Mesendoderm (in vitro differentiated cells): Measurements from ENCODE around the gene MATR3.
A peak's percentile ranks its signal among the peaks of the same experiment; 100 is the strongest.

Source experiments
- DNase-seq: peaks from one replicate; pipeline ENCODE4 v3.0.0; 2013
- H2AK5ac ChIP-seq: 2 replicates; pipeline ENCODE4 v1.6.1; 2013; ENCODE audit warnings: low read length, inconsistent platforms
- H2BK120ac ChIP-seq: 2 replicates; pipeline ENCODE4 v1.6.1; 2013; ENCODE audit warnings: low read depth, mild to moderate bottlenecking, low read length, moderate library complexity, mixed read lengths
- H2BK15ac ChIP-seq: replicated peaks from 2 replicates; pipeline ENCODE4 v1.6.1; 2013; ENCODE audit warnings: low read depth, mild to moderate bottlenecking, moderate library complexity
- H2BK5ac ChIP-seq: 2 replicates; pipeline ENCODE4 v1.6.1; 2013; ENCODE audit warnings: low read length, inconsistent platforms
- H3K18ac ChIP-seq: 2 replicates; pipeline ENCODE4 v1.6.1; 2013; ENCODE audit warnings: mild to moderate bottlenecking, low read length, mixed read lengths
- H3K23ac ChIP-seq: one replicate; pipeline ENCODE4 v1.6.1; 2013; ENCODE audit warnings: low read length
- H3K27ac ChIP-seq: 2 replicates; pipeline ENCODE4 v1.5.1; 2013; ENCODE audit warnings: low read depth, mild to moderate bottlenecking, inconsistent platforms, low read length, moderate library complexity
- H3K27me3 ChIP-seq: 2 replicates; pipeline ENCODE4 v1.6.1; 2013; ENCODE audit warnings: low read length, control low read depth, mild to moderate bottlenecking, inconsistent platforms; ENCODE audit not compliant: insufficient read depth, poor library complexity
- H3K36me3 ChIP-seq: 2 replicates; pipeline ENCODE4 v1.6.1; 2013; ENCODE audit warnings: low read length, inconsistent platforms; ENCODE audit not compliant: control insufficient read depth, insufficient read depth
- H3K4ac ChIP-seq: one replicate; pipeline ENCODE4 v1.6.1; 2013; ENCODE audit warnings: low read depth, mild to moderate bottlenecking, low read length, moderate library complexity
- H3K4me1 ChIP-seq: 2 replicates; pipeline ENCODE4 v1.6.1; 2013; ENCODE audit warnings: low read depth, low read length, inconsistent platforms; ENCODE audit not compliant: control insufficient read depth
- H3K4me2 ChIP-seq: 2 replicates; pipeline ENCODE4 v1.6.1; 2013; ENCODE audit warnings: low read length
- H3K4me3 ChIP-seq: 2 replicates; pipeline ENCODE4 v1.5.1; 2013; ENCODE audit warnings: mild to moderate bottlenecking, low read length
- H3K56ac ChIP-seq: one replicate; pipeline ENCODE4 v1.6.1; 2013; ENCODE audit warnings: low read length
- H3K79me1 ChIP-seq: 2 replicates; pipeline ENCODE4 v1.6.1; 2013; ENCODE audit warnings: low read length, inconsistent platforms
- H3K79me2 ChIP-seq: 2 replicates; pipeline ENCODE4 v1.6.1; 2013; ENCODE audit warnings: mild to moderate bottlenecking, low read length; ENCODE audit not compliant: control insufficient read depth, insufficient read depth
- H3K9ac ChIP-seq: 2 replicates; pipeline ENCODE4 v1.6.1; 2013; ENCODE audit warnings: low read length, inconsistent platforms
- H4K5ac ChIP-seq: one replicate; pipeline ENCODE4 v1.6.1; 2013; ENCODE audit warnings: low read length
- H4K8ac ChIP-seq: one replicate; pipeline ENCODE4 v1.6.1; 2013; ENCODE audit warnings: low read depth, mild to moderate bottlenecking, control low read depth, low read length, moderate library complexity
- WGBS: extraction: QIAGEN DNeasy Blood & Tissue Kit; methylation state at CpG from one replicate; pipeline ENCODE4 v1.1.7; 2013; ENCODE audit warnings: low lambda C conversion rate, missing lambda C conversion rate; ENCODE audit not compliant: insufficient coverage; ENCODE audit errors: extremely low coverage; 5-methylcytosine and 5-hydroxymethylcytosine counted together

MATR3 gene

GRCh38 chr5:139275536-139275935, 18.0 kb upstream of the MATR3 start:
- Histone ChIP-seq H3K79me2 (peaks cover 51% of the 10 kb centered on the region), H3K18ac (no peak overlapping the region), H3K36me3 (peaks cover 13% of the 10 kb centered on the region), H2AK5ac (no peak overlapping the region), H2BK5ac (peak overlapping the region; percentile 31), H3K4me2 (peak overlapping the region; percentile 96), H4K8ac (no peak overlapping the region), H3K27me3 (no peaks in the 10 kb centered on the region), H3K27ac (no peak overlapping the region), H2BK15ac (no peak overlapping the region), H3K56ac (peak overlapping the region; percentile 84), H3K9ac (peak overlapping the region; percentile 95), H3K23ac (no peak overlapping the region), H2BK120ac (no peak overlapping the region), H4K5ac (no peak overlapping the region), H3K79me1 (peaks cover 8% of the 10 kb centered on the region), H3K4me3 (peak overlapping the region; percentile 83), H3K4ac (no peak overlapping the region), H3K4me1 (peaks cover 10% of the 10 kb centered on the region)
- no CpG with 5 or more reads among the region's 4 CpGs for WGBS
- DNase-seq, result no peak

- no peak overlapping the region for H3K4ac ChIP-seq
- H3K27ac ChIP-seq, result no peak overlapping the region
- no peak overlapping the region for H2BK5ac ChIP-seq
- DNase-seq, result no peak
- peaks cover 13% of the 10 kb centered on the region for H3K36me3 ChIP-seq
- no CpG with 5 or more reads among the region's 3 CpGs for WGBS
- peaks cover 11% of the 10 kb centered on the region for H3K4me1 ChIP-seq
- peaks cover 8% of the 10 kb centered on the region for H3K79me1 ChIP-seq
- H3K79me2 ChIP-seq, result peaks cover 53% of the 10 kb centered on the region
- H2BK120ac ChIP-seq, result no peak overlapping the region
- H2AK5ac ChIP-seq, result peak overlapping the region; percentile 14
- peak overlapping the region; percentile 84 for H3K56ac ChIP-seq
- peak overlapping the region; percentile 96 for H3K4me2 ChIP-seq
- no peak overlapping the region for H3K18ac ChIP-seq
- peak overlapping the region; percentile 83 for H3K4me3 ChIP-seq
- H3K27me3 ChIP-seq, result no peaks in the 10 kb centered on the region
- H3K23ac ChIP-seq, result no peak overlapping the region
- no peak overlapping the region for H4K8ac ChIP-seq
- no peak overlapping the region for H4K5ac ChIP-seq
- H2BK15ac ChIP-seq, result no peak overlapping the region
- peak overlapping the region; percentile 95 for H3K9ac ChIP-seq
Measured at GRCh38 chr5:139275956-139276355, 17.6 kb upstream of the MATR3 start.

- Histone ChIP-seq H3K79me1 (peaks cover 8% of the 10 kb centered on the region), H2BK120ac (no peak overlapping the region), H3K27me3 (no peaks in the 10 kb centered on the region), H4K5ac (no peak overlapping the region), H2BK15ac (no peak overlapping the region), H3K4me1 (peaks cover 11% of the 10 kb centered on the region), H4K8ac (no peak overlapping the region), H3K36me3 (peaks cover 13% of the 10 kb centered on the region), H3K27ac (no peak overlapping the region), H3K18ac (no peak overlapping the region), H3K23ac (no peak overlapping the region), H2BK5ac (no peak overlapping the region), H3K56ac (peak overlapping the region; percentile 84), H3K4me2 (peak overlapping the region; percentile 96), H3K4ac (no peak overlapping the region), H3K4me3 (peak overlapping the region; percentile 83), H3K79me2 (peaks cover 54% of the 10 kb centered on the region), H3K9ac (peak overlapping the region; percentile 95), H2AK5ac (no peak overlapping the region)
- WGBS, result no CpG with 5 or more reads among the region's 2 CpGs
- DNase-seq, result no peak
Measured at GRCh38 chr5:139276426-139276825, 17.1 kb upstream of the MATR3 start.

- peaks cover 8% of the 10 kb centered on the region for H3K79me1 ChIP-seq
- no peak overlapping the region for H2BK120ac ChIP-seq
- H2BK5ac ChIP-seq, result no peak overlapping the region
- peak overlapping the region; percentile 95 for H3K9ac ChIP-seq
- H2BK15ac ChIP-seq, result no peak overlapping the region
- H3K79me2 ChIP-seq, result peaks cover 54% of the 10 kb centered on the region
- no peak overlapping the region for H3K23ac ChIP-seq
- peaks cover 11% of the 10 kb centered on the region for H3K4me1 ChIP-seq
- H4K5ac ChIP-seq, result no peak overlapping the region
- no peak overlapping the region for H3K4ac ChIP-seq
- peak overlapping the region; percentile 84 for H3K56ac ChIP-seq
- H3K18ac ChIP-seq, result no peak overlapping the region
- no peak overlapping the region for H4K8ac ChIP-seq
- no peak overlapping the region for H2AK5ac ChIP-seq
- H3K4me2 ChIP-seq, result no peak overlapping the region
- no peaks in the 10 kb centered on the region for H3K27me3 ChIP-seq
- peak overlapping the region; percentile 33 for H3K27ac ChIP-seq
- peak; percentile 61 for DNase-seq
- H3K36me3 ChIP-seq, result peaks cover 13% of the 10 kb centered on the region
- no CpG with 5 or more reads among the region's 5 CpGs for WGBS
- H3K4me3 ChIP-seq, result no peak overlapping the region
Measured at GRCh38 chr5:139277171-139277570, 16.4 kb upstream of the MATR3 start.

- Histone ChIP-seq H3K79me2 (peaks cover 54% of the 10 kb centered on the region), H3K4ac (no peak overlapping the region), H2BK15ac (no peak overlapping the region), H3K23ac (no peak overlapping the region), H3K79me1 (peaks cover 8% of the 10 kb centered on the region), H3K4me1 (peaks cover 15% of the 10 kb centered on the region), H4K5ac (no peak overlapping the region), H3K4me3 (no peak overlapping the region), H3K27me3 (no peaks in the 10 kb centered on the region), H2BK5ac (no peak overlapping the region), H3K56ac (peak overlapping the region; percentile 1), H3K9ac (peak overlapping the region; percentile 42), H3K18ac (no peak overlapping the region), H3K36me3 (peaks cover 13% of the 10 kb centered on the region), H2BK120ac (no peak overlapping the region), H3K4me2 (peak overlapping the region; percentile 17), H4K8ac (no peak overlapping the region), H3K27ac (peak overlapping the region; percentile 11), H2AK5ac (no peak overlapping the region)
- no CpG with 5 or more reads among the region's 6 CpGs for WGBS
- DNase-seq, result no peak
Measured at GRCh38 chr5:139278540-139279274, 14.8 kb upstream of the MATR3 start.

- no peak overlapping the region for H4K5ac ChIP-seq
- DNase-seq, result no peak
- H3K79me2 ChIP-seq, result peaks cover 23% of the 10 kb centered on the region
- H2BK15ac ChIP-seq, result no peak overlapping the region
- H2BK5ac ChIP-seq, result no peak overlapping the region
- H3K79me1 ChIP-seq, result peaks cover 6% of the 10 kb centered on the region
- no peak overlapping the region for H4K8ac ChIP-seq
- peaks cover 15% of the 10 kb centered on the region for H3K4me1 ChIP-seq
- H3K9ac ChIP-seq, result no peak overlapping the region
- no peak overlapping the region for H3K23ac ChIP-seq
- H2BK120ac ChIP-seq, result no peak overlapping the region
- H3K18ac ChIP-seq, result no peak overlapping the region
- H3K4ac ChIP-seq, result no peak overlapping the region
- peaks cover 9% of the 10 kb centered on the region for H3K36me3 ChIP-seq
- H3K27ac ChIP-seq, result no peak overlapping the region
- no peak overlapping the region for H3K4me3 ChIP-seq
- H3K27me3 ChIP-seq, result no peaks in the 10 kb centered on the region
- no peak overlapping the region for H3K56ac ChIP-seq
- H2AK5ac ChIP-seq, result no peak overlapping the region
- H3K4me2 ChIP-seq, result no peak overlapping the region
Measured at GRCh38 chr5:139282197-139282557, 11.4 kb upstream of the MATR3 start.
